CD4-positive, alpha-beta T cell treated with Interleukin-17A for 1 hour (primary cell): Measurements from ENCODE around the gene RAB3C.

Source experiments
- DNase-seq: peaks from one replicate; pipeline ENCODE4 v3.0.0-alpha.2; 2020

Gene RAB3C

GRCh38 chr5:58891086-58891970, 308.5 kb downstream of the RAB3C start:
- peak; percentile 68 for DNase-seq

GRCh38 chr5:58891971-58892343, 309.1 kb downstream of the RAB3C start:
- DNase-seq, result no peak

GRCh38 chr5:58893551-58893950, 310.7 kb downstream of the RAB3C start:
- DNase-seq, result no peak

- DNase-seq, result no peak
Measured at GRCh38 chr5:58898006-58898405, 315.1 kb downstream of the RAB3C start.

GRCh38 chr5:58898538-58898937, 315.7 kb downstream of the RAB3C start:
- no peak for DNase-seq

GRCh38 chr5:58901271-58901670, 318.4 kb downstream of the RAB3C start:
- DNase-seq, result no peak

- DNase-seq, result no peak
Measured at GRCh38 chr5:58902305-58902704, 319.4 kb downstream of the RAB3C start.

GRCh38 chr5:58902765-58903164, 319.9 kb downstream of the RAB3C start:
- DNase-seq, result no peak

GRCh38 chr5:58904737-58905136, 321.9 kb downstream of the RAB3C start:
- DNase-seq, result no peak

- DNase-seq, result no peak
Measured at GRCh38 chr5:58905944-58906343, 323.1 kb downstream of the RAB3C start.
